ENCODE measurements around the gene FHAD1.

The FHAD1 gene

DNA sequence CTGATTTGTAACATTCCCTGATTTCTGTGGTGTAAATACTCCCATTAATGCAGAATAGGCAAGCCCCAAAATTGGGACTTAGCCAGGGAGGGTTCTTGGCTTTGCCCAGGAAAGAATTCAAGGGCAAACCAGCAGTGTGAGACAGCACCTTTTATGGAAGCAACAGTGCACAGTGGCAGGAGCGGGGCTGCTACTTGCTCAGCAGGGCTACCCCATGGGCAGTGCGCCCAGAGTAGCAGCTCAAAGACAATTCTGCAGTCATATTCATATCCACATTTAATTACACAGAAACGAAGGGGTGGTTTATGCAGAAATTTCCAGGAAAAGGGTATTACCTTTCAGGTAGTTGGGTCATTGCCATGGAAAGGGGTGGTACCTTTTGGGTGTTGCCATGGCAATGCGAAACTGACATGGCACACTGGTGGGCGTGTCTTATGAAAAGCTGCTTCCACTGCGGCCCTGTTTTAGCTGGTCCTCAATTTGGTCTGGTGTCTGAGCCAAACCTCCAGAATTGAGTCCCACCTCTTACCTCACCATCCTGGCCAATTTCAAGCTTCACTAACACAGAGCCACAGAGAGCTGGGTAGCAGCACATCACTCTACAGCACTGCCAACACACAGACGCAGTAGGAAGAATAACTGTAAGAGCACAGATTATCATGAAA, 35.9 kb downstream of the FHAD1 start:
- no peak overlapping the region for H3K27ac ChIP-seq (ENCODE audit: low read depth, low read length)

DNA sequence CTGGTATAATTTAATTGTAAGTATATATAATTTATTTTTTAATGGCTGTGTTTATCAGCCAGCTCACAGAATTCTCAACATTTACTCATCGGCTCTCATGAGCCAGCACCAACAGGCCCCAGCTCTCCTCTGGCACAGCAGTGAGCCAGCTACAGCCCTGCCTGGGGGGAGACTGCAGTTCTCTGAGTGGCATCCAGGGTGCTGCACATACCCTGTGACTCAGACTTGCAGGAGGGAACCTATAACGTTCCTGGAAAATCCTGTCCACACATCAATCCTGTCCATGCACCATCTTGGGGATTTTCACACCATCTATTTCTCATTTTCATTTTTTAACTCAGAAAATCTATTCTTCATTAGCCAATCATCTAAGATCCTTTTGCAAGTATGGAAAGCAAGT, 36.5 kb downstream of the FHAD1 start:
- H4K20me1 ChIP-seq (ENCODE audit: control insufficient read depth, insufficient read depth, low read depth, low read length), result no peaks in the 10 kb centered on the region
- H3F3A ChIP-seq (ENCODE audit: control insufficient read depth, insufficient read depth), result no peaks in the 10 kb centered on the region
- no peaks in the 10 kb centered on the region for H3K36me3 ChIP-seq (ENCODE audit: control insufficient read depth, low read length)
- TF ChIP-seq EZH2phosphoT487 (IDR thresholded peaks at IDR 0.05; ENCODE audit: borderline replicate concordance, low read length), result no peak
- TF ChIP-seq, protein P1, sequence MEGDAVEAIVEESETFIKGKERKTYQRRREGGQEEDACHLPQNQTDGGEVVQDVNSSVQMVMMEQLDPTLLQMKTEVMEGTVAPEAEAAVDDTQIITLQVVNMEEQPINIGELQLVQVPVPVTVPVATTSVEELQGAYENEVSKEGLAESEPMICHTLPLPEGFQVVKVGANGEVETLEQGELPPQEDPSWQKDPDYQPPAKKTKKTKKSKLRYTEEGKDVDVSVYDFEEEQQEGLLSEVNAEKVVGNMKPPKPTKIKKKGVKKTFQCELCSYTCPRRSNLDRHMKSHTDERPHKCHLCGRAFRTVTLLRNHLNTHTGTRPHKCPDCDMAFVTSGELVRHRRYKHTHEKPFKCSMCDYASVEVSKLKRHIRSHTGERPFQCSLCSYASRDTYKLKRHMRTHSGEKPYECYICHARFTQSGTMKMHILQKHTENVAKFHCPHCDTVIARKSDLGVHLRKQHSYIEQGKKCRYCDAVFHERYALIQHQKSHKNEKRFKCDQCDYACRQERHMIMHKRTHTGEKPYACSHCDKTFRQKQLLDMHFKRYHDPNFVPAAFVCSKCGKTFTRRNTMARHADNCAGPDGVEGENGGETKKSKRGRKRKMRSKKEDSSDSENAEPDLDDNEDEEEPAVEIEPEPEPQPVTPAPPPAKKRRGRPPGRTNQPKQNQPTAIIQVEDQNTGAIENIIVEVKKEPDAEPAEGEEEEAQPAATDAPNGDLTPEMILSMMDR (IDR thresholded peaks at IDR 0.05; ENCODE audit: low read depth, low read length, poor library complexity, severe bottlenecking), result no peak
- H3K79me2 ChIP-seq (ENCODE audit: control insufficient read depth, low read length), result no peaks in the 10 kb centered on the region
- peaks cover 19% of the 10 kb centered on the region for H3K27me3 ChIP-seq (ENCODE audit: control insufficient read depth, low read length)
- H3K4me3 ChIP-seq (ENCODE audit: low read length), result no peak overlapping the region
- no peaks in the 10 kb centered on the region for H3K9me2 ChIP-seq (replicated peaks; ENCODE audit: control insufficient read depth, low read length)
- H3K27ac ChIP-seq (ENCODE audit: low read depth, low read length), result no peak overlapping the region
- no peaks in the 10 kb centered on the region for H3K9me3 ChIP-seq (ENCODE audit: control insufficient read depth, insufficient read depth, low read length)
- H3K4me1 ChIP-seq (ENCODE audit: control insufficient read depth, low read length), result no peaks in the 10 kb centered on the region
- no peak overlapping the region for H3K4me2 ChIP-seq (ENCODE audit: low read length)

More for the DNA sequence above, 35.9 kb downstream of the FHAD1 start:
- Histone ChIP-seq H3K9me3 (ENCODE audit: control insufficient read depth, insufficient read depth, low read length) (no peaks in the 10 kb centered on the region), H3K4me2 (ENCODE audit: low read length) (no peak overlapping the region), H3K4me1 (ENCODE audit: control insufficient read depth, low read length) (no peaks in the 10 kb centered on the region), H4K20me1 (ENCODE audit: control insufficient read depth, insufficient read depth, low read depth, low read length) (no peaks in the 10 kb centered on the region), H3K9me2 (replicated peaks; ENCODE audit: control insufficient read depth, low read length) (no peaks in the 10 kb centered on the region), H3K27me3 (ENCODE audit: control insufficient read depth, low read length) (peaks cover 19% of the 10 kb centered on the region), H3K36me3 (ENCODE audit: control insufficient read depth, low read length) (no peaks in the 10 kb centered on the region), H3K79me2 (ENCODE audit: control insufficient read depth, low read length) (no peaks in the 10 kb centered on the region), H3F3A (ENCODE audit: control insufficient read depth, insufficient read depth) (no peaks in the 10 kb centered on the region), H3K4me3 (ENCODE audit: low read length) (no peak overlapping the region)
- TF ChIP-seq, protein P1 (IDR thresholded peaks at IDR 0.05; ENCODE audit: low read depth, low read length, poor library complexity, severe bottlenecking), result no peak
- no peak for TF ChIP-seq EZH2phosphoT487 (IDR thresholded peaks at IDR 0.05; ENCODE audit: borderline replicate concordance, low read length)

DNA sequence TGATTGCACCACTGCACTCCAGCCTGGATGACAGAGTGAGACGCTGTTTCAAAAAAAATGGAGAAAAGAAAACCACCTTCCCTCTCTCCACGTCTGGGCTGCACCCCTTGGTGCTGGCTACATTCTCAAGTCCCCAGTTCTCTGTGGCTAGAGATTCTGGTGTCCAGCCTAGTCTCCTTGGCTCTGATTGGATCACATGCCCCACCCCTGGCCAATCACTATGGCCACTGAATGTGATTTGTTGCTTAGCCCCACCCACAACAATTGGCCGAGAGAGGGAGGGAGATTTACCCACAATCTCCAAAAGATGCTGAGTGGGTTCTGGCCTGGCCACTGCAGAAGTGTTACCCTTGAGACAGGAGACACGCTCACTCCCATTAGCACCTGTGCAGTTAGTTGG, 39.4 kb downstream of the FHAD1 start:
- no peaks in the 10 kb centered on the region for H3F3A ChIP-seq (ENCODE audit: control insufficient read depth, insufficient read depth)
- no peaks in the 10 kb centered on the region for H3K36me3 ChIP-seq (ENCODE audit: control insufficient read depth, low read length)
- H3K27ac ChIP-seq (ENCODE audit: low read depth, low read length), result no peak overlapping the region
- H3K79me2 ChIP-seq (ENCODE audit: control insufficient read depth, low read length), result no peaks in the 10 kb centered on the region
- H3K4me1 ChIP-seq (ENCODE audit: control insufficient read depth, low read length), result no peaks in the 10 kb centered on the region
- H3K27me3 ChIP-seq (ENCODE audit: control insufficient read depth, low read length), result 0 out of 2 replicates have a peak, but pooled peaks cover 4% of the 10 kb centered on the region
- H3K9me3 ChIP-seq (ENCODE audit: control insufficient read depth, insufficient read depth, low read length), result no peaks in the 10 kb centered on the region
- H3K9me2 ChIP-seq (replicated peaks; ENCODE audit: control insufficient read depth, low read length), result no peaks in the 10 kb centered on the region
- no peak overlapping the region for H3K4me2 ChIP-seq (ENCODE audit: low read length)
- H3K4me3 ChIP-seq (ENCODE audit: low read length), result no peak overlapping the region
- TF ChIP-seq EZH2phosphoT487 (IDR thresholded peaks at IDR 0.05; ENCODE audit: borderline replicate concordance, low read length), result no peak
- no peaks in the 10 kb centered on the region for H4K20me1 ChIP-seq (ENCODE audit: control insufficient read depth, insufficient read depth, low read depth, low read length)
